Stimulated activated CD8-positive, alpha-beta memory T cell treated with anti-CD3 and anti-CD28 coated beads, Interleukin-15, amount 100 ng/mL, for 1 hour (primary cell): Measurements from ENCODE around the gene SLC4A11.

Experiments
- DNase-seq: peaks from one replicate; pipeline ENCODE4 v3.0.0-alpha.2; 2020; ENCODE audit warnings: low read depth

Gene SLC4A11

GRCh38 chr20:3246682-3247081 lies 7.7 kb upstream of the SLC4A11 start:
- DNase-seq = no peak

DNA sequence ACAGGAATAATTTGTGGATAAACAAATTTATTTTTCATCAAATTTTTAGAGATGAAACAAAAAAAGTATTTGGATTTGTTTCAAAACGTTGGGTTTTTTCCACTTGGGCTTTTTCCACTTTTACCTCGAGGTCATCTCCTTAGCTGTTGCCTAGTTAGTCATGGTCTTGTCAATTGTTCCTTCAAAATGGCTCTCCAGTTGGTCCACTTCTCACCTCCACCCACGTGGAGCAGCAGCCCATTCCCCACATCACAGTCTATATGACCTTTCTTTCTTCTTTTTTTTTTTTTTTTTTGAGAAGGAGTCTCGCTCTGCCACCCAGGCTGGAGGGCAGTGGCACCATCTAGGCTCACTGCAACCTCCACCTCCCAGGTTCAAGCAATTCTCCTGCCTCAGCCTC lies 6.7 kb upstream of the SLC4A11 start:
- DNase-seq = no peak

DNA sequence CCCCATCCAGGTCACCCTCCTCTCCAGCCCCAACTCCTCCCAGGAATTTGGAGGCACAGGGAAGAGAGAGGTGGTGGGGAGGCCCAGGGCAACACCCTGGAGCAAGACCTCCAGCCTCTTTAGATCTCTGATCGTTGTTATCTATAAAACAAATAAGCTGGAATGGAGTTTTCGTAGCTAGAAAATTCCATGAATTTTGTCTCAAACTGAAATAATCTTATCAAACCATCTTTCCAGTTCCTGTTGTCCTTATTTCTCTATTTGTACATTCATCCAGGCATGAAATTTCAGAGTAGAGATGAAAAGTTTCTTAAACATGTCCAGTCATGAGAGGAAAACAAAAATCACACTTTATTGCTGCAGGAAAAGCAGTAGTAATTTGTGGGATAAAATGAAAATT lies 6.2 kb upstream of the SLC4A11 start:
- DNase-seq = no peak

DNA sequence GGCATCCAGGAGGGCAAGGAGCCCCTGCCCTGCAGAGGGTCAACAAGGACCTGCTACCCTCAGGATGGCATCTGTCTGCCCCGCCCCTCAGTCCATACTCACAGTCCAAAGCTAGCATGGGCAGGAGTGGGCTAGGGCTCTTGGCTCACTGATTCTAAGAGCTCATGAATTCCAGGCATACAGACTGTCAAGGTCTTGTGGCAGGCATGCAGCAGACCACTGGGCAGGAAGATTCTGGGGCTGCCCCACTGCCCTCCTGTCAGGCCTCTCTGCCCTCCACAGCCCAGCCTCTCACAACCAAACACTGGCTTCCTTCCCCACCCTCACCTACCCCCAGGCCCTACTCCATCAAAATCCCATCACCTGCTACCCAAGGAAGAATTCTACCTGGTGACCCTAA lies 5.6 kb upstream of the SLC4A11 start:
- no peak for DNase-seq

DNA sequence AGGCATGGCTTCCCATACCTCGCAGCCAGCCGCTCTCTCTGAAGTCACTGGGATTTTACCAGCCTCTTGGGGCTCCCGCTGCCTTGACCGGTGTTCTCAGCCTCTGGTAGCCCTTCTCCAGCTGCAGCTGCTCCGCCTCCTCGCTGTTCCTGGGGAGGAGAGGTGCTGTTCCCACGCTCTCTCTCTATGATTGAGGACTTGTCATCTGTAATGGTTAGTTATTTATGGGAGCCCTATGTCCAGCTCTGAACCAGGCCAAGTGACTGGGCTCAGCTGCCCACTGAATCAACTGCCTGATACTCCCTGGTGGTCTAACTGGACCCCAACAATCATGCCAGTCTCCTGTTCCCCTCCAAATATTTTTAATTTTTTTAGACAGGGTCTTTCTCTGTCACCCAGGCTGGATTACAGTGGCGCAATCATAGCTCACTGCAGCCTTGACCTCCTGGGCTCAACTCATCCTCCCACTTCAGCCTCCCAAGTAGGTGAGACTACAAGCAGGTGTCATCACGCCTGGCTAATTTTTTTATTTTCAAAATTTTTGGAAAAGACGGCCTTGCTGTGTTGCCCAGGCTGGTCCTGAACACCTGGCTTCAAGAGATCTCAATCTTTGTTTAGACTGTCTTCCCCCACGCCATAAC lies 4.8 kb upstream of the SLC4A11 start:
- no peak for DNase-seq

DNA sequence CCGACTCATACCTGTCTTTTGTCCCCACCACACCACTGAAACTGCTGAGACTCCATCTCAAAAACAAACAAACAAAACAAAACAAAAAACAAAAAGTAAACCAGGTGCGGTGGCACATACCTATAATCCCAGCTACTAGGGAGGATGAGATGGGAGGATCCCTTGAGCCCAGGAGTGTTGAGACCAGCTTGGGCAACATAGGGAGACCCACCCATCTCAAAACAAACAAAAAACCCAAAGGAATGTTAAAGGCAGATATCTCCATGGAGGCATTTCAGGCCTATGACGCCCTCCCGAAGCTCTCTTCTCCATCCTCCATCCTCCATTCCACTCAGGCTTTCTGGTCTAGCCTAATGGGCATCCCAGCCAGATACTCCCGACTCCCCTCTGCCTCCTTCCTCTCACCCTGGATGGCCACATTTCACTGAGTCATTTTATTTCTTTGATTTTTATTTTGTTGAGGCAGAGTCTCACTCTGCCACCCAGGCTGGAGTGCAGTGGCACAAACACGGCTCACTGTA lies 3.2 kb upstream of the SLC4A11 start:
- DNase-seq = no peak

GRCh38 chr20:3240776-3241363 lies 1.9 kb upstream of the SLC4A11 start:
- no peak for DNase-seq

DNA sequence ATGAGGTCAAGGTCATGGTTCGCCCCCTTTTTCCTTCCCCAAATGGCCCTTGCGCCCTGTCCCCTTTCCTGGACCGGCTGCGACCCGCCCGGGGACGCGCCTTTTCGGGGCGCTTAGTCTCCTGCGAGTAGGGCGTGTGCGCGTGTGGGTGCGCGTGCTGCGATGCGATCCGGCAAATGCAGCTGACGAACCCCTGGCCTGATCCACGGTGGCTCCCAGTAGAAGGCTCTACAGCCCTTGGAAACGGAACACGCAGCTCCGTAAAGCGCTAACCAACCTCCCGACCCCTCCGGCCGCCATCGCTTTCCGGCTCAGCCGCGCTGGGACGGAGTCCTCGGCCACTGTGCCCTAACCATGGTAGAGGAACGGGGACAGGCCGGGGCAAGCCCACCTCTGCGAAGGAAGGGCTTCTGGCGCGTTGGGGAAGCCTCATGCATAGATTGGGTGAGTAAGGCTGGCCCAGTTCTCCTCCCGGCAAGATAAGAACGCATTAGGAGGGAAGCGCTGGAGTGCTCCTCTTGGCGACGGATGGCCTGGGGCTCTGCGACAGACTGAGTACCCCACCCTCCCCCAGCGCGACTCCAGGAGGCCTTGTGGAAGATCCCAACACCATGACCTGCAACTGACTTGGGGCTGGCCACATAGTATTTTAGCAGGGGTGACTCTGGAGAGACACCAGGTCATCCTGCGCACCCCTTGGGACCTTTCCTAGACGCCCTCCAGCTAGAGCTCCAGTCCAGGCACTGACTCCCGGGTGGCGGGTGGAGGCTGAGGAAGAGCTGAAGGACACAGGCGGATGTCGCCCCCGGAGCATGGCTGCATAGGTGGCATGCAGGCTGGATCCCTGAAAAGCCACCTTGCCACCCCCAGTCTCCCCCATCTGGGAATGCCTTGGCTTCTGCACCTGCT lies 1.1 kb upstream of the SLC4A11 start:
- DNase-seq = no peak

- DNase-seq = no peak
Observed at GRCh38 chr20:3238616-3239025, 369 bp downstream of the SLC4A11 start.

GRCh38 chr20:3237958-3238615 lies 903 bp downstream of the SLC4A11 start:
- DNase-seq = no peak

GRCh38 chr20:3237011-3237957 lies 1.7 kb downstream of the SLC4A11 start:
- DNase-seq = no peak

- DNase-seq = no peak
Observed at GRCh38 chr20:3235666-3236324, 3.2 kb downstream of the SLC4A11 start.

DNA sequence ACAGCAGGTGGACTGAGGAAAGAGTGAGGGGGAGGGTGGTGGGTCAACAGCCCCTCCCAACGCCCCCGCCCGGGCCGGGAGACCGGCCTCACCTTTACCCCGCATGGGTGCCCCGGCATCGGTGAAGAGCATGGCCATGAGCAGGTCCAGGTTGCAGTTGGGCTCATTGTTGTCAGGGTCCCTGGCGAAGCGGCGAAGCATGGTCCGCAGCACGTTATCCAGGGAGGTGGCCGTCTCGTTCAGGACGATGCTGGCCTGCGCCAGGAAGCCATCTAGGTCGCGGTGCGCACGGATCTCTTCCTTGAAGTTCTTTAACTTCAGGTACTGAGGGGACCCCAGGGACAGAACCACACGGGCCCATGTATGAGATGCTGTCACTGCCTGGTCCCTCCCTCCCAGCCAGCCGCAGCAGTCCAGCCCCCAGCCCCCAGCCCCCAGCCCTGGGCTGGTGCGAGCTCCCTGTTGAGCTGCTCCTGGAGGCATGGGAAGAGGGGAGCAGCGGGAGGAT lies 4.9 kb downstream of the SLC4A11 start:
- DNase-seq = no peak

DNA sequence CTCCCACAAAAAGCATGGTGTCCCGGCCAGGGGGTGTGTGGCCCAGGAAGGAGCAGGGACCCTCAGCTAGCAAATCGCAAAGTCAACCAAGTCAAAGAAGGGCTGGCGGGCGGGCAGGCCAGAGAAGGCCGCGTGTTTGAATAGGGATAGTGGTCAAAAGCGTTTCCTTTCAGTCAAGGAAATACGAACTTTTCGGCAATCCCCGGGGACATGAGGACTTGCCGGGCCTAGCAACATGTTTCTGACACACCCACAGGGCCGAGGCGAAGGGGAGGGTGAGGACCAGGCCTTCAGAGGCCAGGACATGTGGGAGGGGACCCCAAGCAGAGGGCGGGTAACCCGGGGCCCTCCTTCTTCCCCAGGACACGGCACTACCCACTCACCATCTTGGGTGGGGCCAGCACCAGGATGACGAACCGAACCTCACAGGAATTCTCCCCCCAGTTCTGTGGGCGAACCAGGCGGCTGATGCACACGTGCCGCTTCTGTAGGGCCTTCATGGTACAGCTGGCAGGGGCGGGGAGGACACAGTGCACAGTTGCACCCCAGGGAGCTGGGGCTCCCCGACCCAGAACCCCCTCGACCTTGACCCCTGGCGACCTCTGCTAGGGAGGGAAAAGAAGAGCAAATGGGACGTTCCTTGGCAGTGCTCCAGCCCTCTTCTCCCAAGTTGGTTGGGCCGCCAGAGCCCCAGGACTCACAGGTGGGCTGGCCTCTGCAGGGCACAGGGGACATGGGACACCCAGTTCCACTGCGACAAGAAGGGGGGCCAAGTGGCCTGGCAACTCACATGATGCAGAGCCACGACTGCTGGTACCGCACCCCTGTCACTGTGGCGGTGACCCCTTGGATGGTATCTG lies 5.6 kb downstream of the SLC4A11 start:
- DNase-seq = no peak

DNA sequence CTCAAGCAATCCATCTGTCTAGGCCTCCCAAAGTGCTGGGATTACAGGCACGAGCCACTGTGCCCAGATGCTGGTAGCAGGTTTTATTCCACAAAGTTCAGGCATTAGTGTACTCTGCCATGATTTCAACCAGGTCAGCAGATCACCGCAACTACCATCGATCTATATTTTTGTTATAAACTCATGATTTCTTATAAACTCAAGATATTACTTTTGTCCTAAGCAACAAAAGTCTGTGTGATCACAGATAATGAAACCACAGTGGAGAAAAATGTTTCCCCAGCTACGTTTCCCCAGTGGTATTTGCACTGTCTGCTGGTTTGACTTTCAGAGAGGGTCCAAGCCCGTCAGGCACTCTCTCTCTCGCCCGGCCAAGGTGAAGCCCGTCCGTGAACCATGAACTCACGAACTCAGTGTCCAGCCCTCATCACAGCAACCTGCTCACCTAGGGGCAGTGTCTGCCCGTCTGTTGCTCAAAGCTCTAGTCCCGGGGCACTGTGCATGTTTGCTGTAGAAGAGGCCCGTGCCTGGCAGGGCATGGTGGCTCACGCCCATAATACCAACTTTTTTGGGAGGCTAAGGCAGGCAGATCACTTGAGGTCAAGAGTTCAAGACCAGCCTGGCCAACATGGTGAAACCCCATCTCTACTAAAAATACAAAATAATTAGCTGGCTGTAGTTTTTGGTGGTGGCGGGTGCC lies 7.0 kb downstream of the SLC4A11 start:
- no peak for DNase-seq

DNA sequence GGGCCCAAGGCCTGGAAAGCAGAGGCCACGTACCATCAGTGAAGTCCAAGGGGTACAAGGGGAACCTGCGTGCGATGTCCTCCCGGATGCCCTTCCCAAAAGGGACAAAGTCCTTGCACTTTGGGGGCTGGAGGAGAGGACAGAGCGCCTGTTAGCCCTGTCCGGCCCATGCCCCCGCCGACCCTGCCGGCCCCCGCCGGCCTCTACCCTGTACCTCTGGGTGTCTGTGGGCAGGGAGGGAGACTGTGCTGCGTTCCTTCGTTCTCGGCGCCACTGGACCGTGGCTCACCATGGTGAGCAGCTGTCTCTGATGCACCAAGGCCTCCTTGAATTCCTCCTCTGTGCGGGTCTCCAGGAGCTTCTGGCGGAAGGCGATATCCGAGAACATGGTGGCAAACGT lies 7.9 kb downstream of the SLC4A11 start:
- no peak for DNase-seq

DNA sequence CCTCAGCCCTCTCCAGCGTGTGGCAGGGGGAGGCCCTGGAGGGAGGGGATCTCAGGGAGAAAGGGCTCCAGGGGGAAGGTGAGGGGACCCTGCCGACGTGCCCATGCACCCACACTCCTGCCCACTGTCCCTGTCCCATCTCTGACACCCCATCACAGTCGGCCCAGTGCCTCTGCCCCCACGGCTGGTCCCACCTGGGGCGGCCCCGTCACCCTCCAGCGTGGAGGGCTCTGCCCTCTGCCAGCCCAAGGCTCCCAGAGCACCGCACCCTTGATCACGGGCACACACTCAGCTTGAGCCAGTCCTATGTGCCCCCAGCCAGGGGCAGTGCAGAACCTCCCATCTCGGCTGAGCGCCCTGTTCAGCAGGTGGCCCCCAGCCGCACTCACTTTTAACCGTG lies 9.2 kb downstream of the SLC4A11 start:
- no peak for DNase-seq

GRCh38 chr20:3229158-3229557 lies 9.8 kb downstream of the SLC4A11 start:
- no peak for DNase-seq

DNA sequence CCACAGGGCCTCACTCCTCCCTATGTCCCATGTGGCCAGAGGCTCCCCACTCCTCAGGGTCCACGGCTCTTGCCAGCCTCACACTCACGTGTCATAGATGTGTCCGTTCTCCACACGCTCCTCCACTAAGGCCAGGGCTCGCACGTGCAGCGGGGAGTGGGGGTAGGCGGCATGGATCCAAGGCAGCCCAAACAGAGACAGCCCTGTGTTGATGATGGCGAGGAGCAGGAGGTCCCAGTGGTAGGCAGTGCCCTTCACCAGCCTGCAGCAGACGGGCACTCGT lies 10.3 kb downstream of the SLC4A11 start:
- DNase-seq = no peak
